ENCODE results near the gene KLHL40. TPM values are rescaled to one million over a fixed set of nuclear protein-coding genes. Genes with fewer than 3 reads are reported as not detected.
"Not testable (repeated sequence)": the region's sequence is repeated elsewhere in the genome, so short reads cannot be mapped to it uniquely, and the experiment has no call there.

KLHL40 gene
- total RNA-seq, 1 donor from 2014 or later: 179 TPM

DNA sequence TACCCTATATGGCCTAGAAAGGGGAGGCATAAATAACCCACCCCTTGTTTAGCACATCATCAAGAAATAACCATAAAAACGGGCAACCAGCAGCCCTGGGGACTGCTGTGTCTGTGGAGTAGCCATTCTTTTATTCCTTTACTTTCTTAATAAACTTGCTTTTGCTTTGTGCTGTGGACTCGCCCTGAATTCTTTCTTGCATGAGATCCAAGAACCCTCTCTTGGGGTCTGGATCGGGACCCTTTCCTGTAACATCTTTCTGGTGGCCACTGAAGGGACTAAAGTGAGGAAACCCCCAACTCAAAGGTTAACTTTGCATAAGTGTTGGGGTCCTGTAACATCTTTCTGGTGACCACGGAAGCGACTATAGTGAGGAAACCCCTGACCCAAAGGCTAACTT is 33.0 kb downstream of the KLHL40 start:
- no peak overlapping the region for H3K9ac ChIP-seq (ENCODE audit: low read depth in 1 of 3, low read length in 3 of 3)
- H3K27ac ChIP-seq (ENCODE audit: low read depth, low read length): no peak overlapping the region
- H3K36me3 ChIP-seq (ENCODE audit: control insufficient read depth in 3 of 3, insufficient read depth in 3 of 3, low read length in 3 of 3): no peaks in the 10 kb centered on the region
- peaks cover 5 to 20% (median 9%) of the 10 kb centered on the region in 3 donors for H3K4me1 ChIP-seq (ENCODE audit: control insufficient read depth in 3 of 3, insufficient read depth in 3 of 3, low read length in 3 of 3)
- H3K27me3 ChIP-seq (ENCODE audit: control insufficient read depth in 3 of 3, insufficient read depth in 3 of 3, low read length in 3 of 3): no peaks in the 10 kb centered on the region
- H3K9me3 ChIP-seq (ENCODE audit: control insufficient read depth in 3 of 3, low read length in 3 of 3): no peaks in the 10 kb centered on the region
- H3K4me3 ChIP-seq (ENCODE audit: low read length in 3 of 3): no peak overlapping the region

DNA sequence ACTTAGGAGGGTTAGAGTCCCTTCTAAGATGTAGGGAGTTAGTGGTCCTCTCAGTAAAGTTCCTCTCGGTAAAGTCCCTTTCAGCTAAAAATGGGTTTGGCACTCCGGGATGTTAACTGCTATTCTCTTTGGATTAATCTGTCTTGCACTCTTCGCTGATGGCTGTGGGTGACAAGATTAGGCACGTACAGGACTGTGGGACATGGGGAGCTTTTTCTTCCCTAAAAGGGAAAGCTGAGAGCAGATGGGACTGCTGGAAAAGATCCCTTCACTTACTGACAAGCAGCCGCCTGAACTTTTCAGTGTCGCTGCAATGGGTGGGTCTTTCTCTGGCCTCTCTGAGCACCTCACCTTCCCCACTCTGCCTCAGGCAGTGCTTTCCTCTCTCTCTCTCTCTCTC is 33.7 kb downstream of the KLHL40 start:
- Histone ChIP-seq H3K4me1 (ENCODE audit: control insufficient read depth in 3 of 3, insufficient read depth in 3 of 3, low read length in 3 of 3) (peaks cover 5 to 22% (median 9%) of the 10 kb centered on the region in 3 donors), H3K9me3 (ENCODE audit: control insufficient read depth in 3 of 3, low read length in 3 of 3) (no peaks in the 10 kb centered on the region), H3K36me3 (ENCODE audit: control insufficient read depth in 3 of 3, insufficient read depth in 3 of 3, low read length in 3 of 3) (no peaks in the 10 kb centered on the region), H3K9ac (ENCODE audit: low read depth in 1 of 3, low read length in 3 of 3) (no peak overlapping the region), H3K27ac (ENCODE audit: low read depth, low read length) (peak overlapping the region; percentile 23), H3K4me3 (ENCODE audit: low read length in 3 of 3) (no peak overlapping the region), H3K27me3 (ENCODE audit: control insufficient read depth in 3 of 3, insufficient read depth in 3 of 3, low read length in 3 of 3) (no peaks in the 10 kb centered on the region)

GRCh38 chr3:42720126-42720525 is 34.8 kb downstream of the KLHL40 start:
- Histone ChIP-seq H3K27me3 (ENCODE audit: control insufficient read depth in 3 of 3, insufficient read depth in 3 of 3, low read length in 3 of 3) (no peaks in the 10 kb centered on the region), H3K4me1 (ENCODE audit: control insufficient read depth in 3 of 3, insufficient read depth in 3 of 3, low read length in 3 of 3) (peaks cover 5 to 22% (median 9%) of the 10 kb centered on the region in 3 donors), H3K9ac (ENCODE audit: low read depth in 1 of 3, low read length in 3 of 3) (no peak overlapping the region), H3K9me3 (ENCODE audit: control insufficient read depth in 3 of 3, low read length in 3 of 3) (no peaks in the 10 kb centered on the region), H3K4me3 (ENCODE audit: low read length in 3 of 3) (no peak overlapping the region), H3K36me3 (ENCODE audit: control insufficient read depth in 3 of 3, insufficient read depth in 3 of 3, low read length in 3 of 3) (no peaks in the 10 kb centered on the region), H3K27ac (ENCODE audit: low read depth, low read length) (peak overlapping the region; percentile 86)

DNA sequence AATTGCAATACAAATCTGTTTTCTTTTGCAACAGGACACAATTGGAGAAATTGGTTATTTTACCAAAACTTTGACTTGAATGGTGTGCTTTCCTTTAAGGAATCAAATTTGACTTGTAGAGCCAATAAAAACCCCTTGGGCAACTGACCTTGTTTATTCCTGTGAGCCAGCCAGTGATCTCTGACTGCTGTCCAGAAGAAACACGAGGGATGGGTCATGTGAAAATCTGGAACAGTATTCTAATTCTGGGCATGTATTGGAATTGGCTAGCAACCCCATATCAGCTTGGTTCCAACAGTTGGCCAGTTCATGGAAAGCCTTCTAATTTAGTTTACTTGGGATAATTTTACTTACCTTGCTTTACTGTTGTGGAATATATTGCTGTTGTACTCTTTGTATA is 36.4 kb downstream of the KLHL40 start:
- Histone ChIP-seq H3K9ac (ENCODE audit: low read depth in 1 of 3, low read length in 3 of 3) (peak overlapping the region in 1 of 3 donors; percentile 35), H3K4me1 (ENCODE audit: control insufficient read depth in 3 of 3, insufficient read depth in 3 of 3, low read length in 3 of 3) (peaks cover 5 to 22% (median 9%) of the 10 kb centered on the region in 3 donors), H3K4me3 (ENCODE audit: low read length in 3 of 3) (no peak overlapping the region), H3K36me3 (ENCODE audit: control insufficient read depth in 3 of 3, insufficient read depth in 3 of 3, low read length in 3 of 3) (no peaks in the 10 kb centered on the region), H3K27ac (ENCODE audit: low read depth, low read length) (peak overlapping the region; percentile 86), H3K9me3 (ENCODE audit: control insufficient read depth in 3 of 3, low read length in 3 of 3) (no peaks in the 10 kb centered on the region), H3K27me3 (ENCODE audit: control insufficient read depth in 3 of 3, insufficient read depth in 3 of 3, low read length in 3 of 3) (no peaks in the 10 kb centered on the region)

- not testable (repeated sequence) for H3K36me3 ChIP-seq (ENCODE audit: control insufficient read depth in 3 of 3, insufficient read depth in 3 of 3, low read length in 3 of 3); H3K4me3 ChIP-seq (ENCODE audit: low read length in 3 of 3); H3K9me3 ChIP-seq (ENCODE audit: control insufficient read depth in 3 of 3, low read length in 3 of 3); H3K9ac ChIP-seq (ENCODE audit: low read depth in 1 of 3, low read length in 3 of 3); H3K27me3 ChIP-seq (ENCODE audit: control insufficient read depth in 3 of 3, insufficient read depth in 3 of 3, low read length in 3 of 3)
- Histone ChIP-seq H3K4me1 (ENCODE audit: control insufficient read depth in 3 of 3, insufficient read depth in 3 of 3, low read length in 3 of 3) (peaks cover 5 to 22% (median 9%) of the 10 kb centered on the region in 3 donors), H3K27ac (ENCODE audit: low read depth, low read length) (peak overlapping the region; percentile 86)
These were observed 37.1 kb downstream of the KLHL40 start for GRCh38 chr3:42722442-42722841.

GRCh38 chr3:42723219-42723618 is 37.9 kb downstream of the KLHL40 start:
- Histone ChIP-seq H3K9ac (ENCODE audit: low read depth in 1 of 3, low read length in 3 of 3) (no peak overlapping the region), H3K27me3 (ENCODE audit: control insufficient read depth in 3 of 3, insufficient read depth in 3 of 3, low read length in 3 of 3) (no peaks in the 10 kb centered on the region), H3K4me3 (ENCODE audit: low read length in 3 of 3) (no peak overlapping the region), H3K4me1 (ENCODE audit: control insufficient read depth in 3 of 3, insufficient read depth in 3 of 3, low read length in 3 of 3) (peaks cover 5 to 25% (median 14%) of the 10 kb centered on the region in 3 donors), H3K27ac (ENCODE audit: low read depth, low read length) (peak overlapping the region; percentile 71), H3K36me3 (ENCODE audit: control insufficient read depth in 3 of 3, insufficient read depth in 3 of 3, low read length in 3 of 3) (no peaks in the 10 kb centered on the region), H3K9me3 (ENCODE audit: control insufficient read depth in 3 of 3, low read length in 3 of 3) (no peaks in the 10 kb centered on the region)

GRCh38 chr3:42725454-42725853 is 40.1 kb downstream of the KLHL40 start:
- Histone ChIP-seq H3K36me3 (ENCODE audit: control insufficient read depth in 3 of 3, insufficient read depth in 3 of 3, low read length in 3 of 3) (no peaks in the 10 kb centered on the region), H3K9me3 (ENCODE audit: control insufficient read depth in 3 of 3, low read length in 3 of 3) (no peaks in the 10 kb centered on the region), H3K9ac (ENCODE audit: low read depth in 1 of 3, low read length in 3 of 3) (no peak overlapping the region), H3K27me3 (ENCODE audit: control insufficient read depth in 3 of 3, insufficient read depth in 3 of 3, low read length in 3 of 3) (no peaks in the 10 kb centered on the region), H3K27ac (ENCODE audit: low read depth, low read length) (no peak overlapping the region), H3K4me3 (ENCODE audit: low read length in 3 of 3) (no peak overlapping the region), H3K4me1 (ENCODE audit: control insufficient read depth in 3 of 3, insufficient read depth in 3 of 3, low read length in 3 of 3) (peaks cover 25 to 38% (median 29%) of the 10 kb centered on the region in 3 donors)

GRCh38 chr3:42728056-42728455 is 42.7 kb downstream of the KLHL40 start:
- Histone ChIP-seq H3K27me3 (ENCODE audit: control insufficient read depth in 3 of 3, insufficient read depth in 3 of 3, low read length in 3 of 3) (no peaks in the 10 kb centered on the region), H3K4me1 (ENCODE audit: control insufficient read depth in 3 of 3, insufficient read depth in 3 of 3, low read length in 3 of 3) (peaks cover 32 to 52% (median 39%) of the 10 kb centered on the region in 3 donors), H3K27ac (ENCODE audit: low read depth, low read length) (peak overlapping the region; percentile 28), H3K9ac (ENCODE audit: low read depth in 1 of 3, low read length in 3 of 3) (peak overlapping the region in 1 of 3 donors; percentile 40), H3K9me3 (ENCODE audit: control insufficient read depth in 3 of 3, low read length in 3 of 3) (no peaks in the 10 kb centered on the region), H3K4me3 (ENCODE audit: low read length in 3 of 3) (no peak overlapping the region), H3K36me3 (ENCODE audit: control insufficient read depth in 3 of 3, insufficient read depth in 3 of 3, low read length in 3 of 3) (no peaks in the 10 kb centered on the region)

- Histone ChIP-seq H3K4me1 (ENCODE audit: control insufficient read depth in 3 of 3, insufficient read depth in 3 of 3, low read length in 3 of 3) (peaks cover 32 to 52% (median 39%) of the 10 kb centered on the region in 3 donors), H3K36me3 (ENCODE audit: control insufficient read depth in 3 of 3, insufficient read depth in 3 of 3, low read length in 3 of 3) (no peaks in the 10 kb centered on the region), H3K9ac (ENCODE audit: low read depth in 1 of 3, low read length in 3 of 3) (no peak overlapping the region), H3K27ac (ENCODE audit: low read depth, low read length) (peak overlapping the region; percentile 73), H3K27me3 (ENCODE audit: control insufficient read depth in 3 of 3, insufficient read depth in 3 of 3, low read length in 3 of 3) (no peaks in the 10 kb centered on the region), H3K9me3 (ENCODE audit: control insufficient read depth in 3 of 3, low read length in 3 of 3) (no peaks in the 10 kb centered on the region), H3K4me3 (ENCODE audit: low read length in 3 of 3) (no peak overlapping the region)
These were observed 43.5 kb downstream of the KLHL40 start for GRCh38 chr3:42728668-42729364.

DNA sequence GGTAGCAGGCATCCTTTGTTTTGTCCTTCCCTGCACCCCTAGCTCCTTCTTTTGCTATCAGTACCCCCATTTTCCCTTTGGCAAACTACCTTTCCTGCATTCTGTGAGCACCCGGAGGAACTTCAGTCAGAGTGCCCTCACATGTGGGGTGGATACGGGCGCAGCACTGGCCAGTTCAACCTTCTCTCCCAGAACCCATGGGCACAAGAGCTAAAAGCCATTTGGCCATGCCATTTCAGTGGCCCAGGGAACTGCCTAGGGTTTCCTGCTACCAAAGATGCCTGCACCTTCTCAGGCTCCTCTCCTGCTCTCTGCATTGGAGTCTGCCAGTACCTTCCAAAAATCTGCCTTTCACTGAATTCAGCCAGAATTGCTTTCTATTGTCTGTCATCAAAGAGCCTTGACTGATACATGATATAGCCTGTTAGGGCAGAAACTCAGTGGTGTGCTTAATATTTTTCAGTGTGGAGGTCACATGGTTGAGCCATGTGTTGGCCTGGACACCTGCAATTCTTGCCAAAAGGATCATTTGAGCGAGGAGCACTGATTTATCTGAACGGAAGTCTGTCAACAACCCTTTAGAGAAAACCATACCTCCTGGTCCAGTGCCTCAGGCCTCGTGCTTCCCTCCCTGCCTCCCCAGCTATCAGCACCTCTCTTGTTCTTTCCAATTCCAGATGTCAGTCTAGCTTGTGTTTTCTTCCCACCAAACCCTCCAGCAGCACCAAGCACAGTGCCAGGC is 44.2 kb downstream of the KLHL40 start:
- Histone ChIP-seq H3K27ac (ENCODE audit: low read depth, low read length) (peak overlapping the region; percentile 73), H3K36me3 (ENCODE audit: control insufficient read depth in 3 of 3, insufficient read depth in 3 of 3, low read length in 3 of 3) (no peaks in the 10 kb centered on the region), H3K4me3 (ENCODE audit: low read length in 3 of 3) (peak overlapping the region in 1 of 3 donors; percentile 23), H3K9ac (ENCODE audit: low read depth in 1 of 3, low read length in 3 of 3) (peak overlapping the region in 2 of 3 donors; percentile 15 to 55), H3K9me3 (ENCODE audit: control insufficient read depth in 3 of 3, low read length in 3 of 3) (no peaks in the 10 kb centered on the region), H3K4me1 (ENCODE audit: control insufficient read depth in 3 of 3, insufficient read depth in 3 of 3, low read length in 3 of 3) (peaks cover 32 to 52% (median 39%) of the 10 kb centered on the region in 3 donors), H3K27me3 (ENCODE audit: control insufficient read depth in 3 of 3, insufficient read depth in 3 of 3, low read length in 3 of 3) (no peaks in the 10 kb centered on the region)

All from skeletal muscle tissue (tissue), 4 donors.